Upper lobe of left lung (tissue), 4 donors: ENCODE measurements around the gene TCEANC2.

Source experiments
- CTCF ChIP-seq, 6 experiments: fragments of 450-650 bp in 4 of 6; fragments of 200-600 bp in 2 of 6; sonication (generic) in 2 of 6; IDR thresholded peaks; one replicate each; pipeline ENCODE4 v1.5.1; 2016 to 2019; ENCODE audit warnings: antibody characterized with exemption in 6 of 6
- EP300 ChIP-seq, 4 donors: sonication (generic); formaldehyde crosslinking; IDR thresholded peaks; one replicate each; pipeline ENCODE4 v1.5.1; 2017; ENCODE audit warnings: antibody characterized with exemption in 4 of 4, control low read depth in 2 of 4

DNA sequence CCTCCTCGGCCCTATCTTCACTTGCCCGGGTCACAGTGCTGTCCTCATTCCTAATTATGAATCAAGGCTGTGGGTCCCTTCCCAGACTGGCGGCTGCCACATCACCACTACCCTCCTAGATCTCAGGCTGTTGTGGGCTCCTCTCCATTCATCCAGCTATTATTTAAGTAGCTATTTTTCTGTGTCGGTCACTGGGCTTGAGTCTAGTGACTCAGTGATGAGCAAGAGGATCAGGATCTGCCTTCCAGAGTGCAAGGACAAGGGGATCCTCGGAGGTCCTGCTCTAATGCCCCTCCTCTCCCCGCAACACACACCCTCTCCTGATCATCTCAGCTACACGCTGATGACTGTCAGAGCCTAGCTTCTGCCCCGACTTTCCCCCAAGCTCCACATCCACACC is 65.3 kb downstream of the TCEANC2 start:
- TF ChIP-seq EP300 (IDR thresholded peaks at IDR 0.05) (no peak), CTCF (IDR thresholded peaks at IDR 0.05) (no peak)
